GM18507 (cell line): Measurements from ENCODE around the gene ITGB8.
"Not testable (repeated sequence)": the region's sequence is repeated elsewhere in the genome, so short reads cannot be mapped to it uniquely, and the experiment has no call there.

ENCODE experiments used
- DNase-seq: peaks from one replicate; pipeline ENCODE4 v3.0.0; 2011; ENCODE audit warnings: low read depth; ENCODE audit not compliant: insufficient read length; ENCODE audit errors: extremely low spot score
- FAIRE-seq: peaks from 2 replicates; lab custom pipeline; 2011; peaks lifted over from hg19 to GRCh38; lab: Jason Lieb, UNC

ITGB8 gene

GRCh38 chr7:20359341-20359963 lies 28.8 kb downstream of the ITGB8 start:
- no peak for DNase-seq
- FAIRE-seq, result no peak

DNA sequence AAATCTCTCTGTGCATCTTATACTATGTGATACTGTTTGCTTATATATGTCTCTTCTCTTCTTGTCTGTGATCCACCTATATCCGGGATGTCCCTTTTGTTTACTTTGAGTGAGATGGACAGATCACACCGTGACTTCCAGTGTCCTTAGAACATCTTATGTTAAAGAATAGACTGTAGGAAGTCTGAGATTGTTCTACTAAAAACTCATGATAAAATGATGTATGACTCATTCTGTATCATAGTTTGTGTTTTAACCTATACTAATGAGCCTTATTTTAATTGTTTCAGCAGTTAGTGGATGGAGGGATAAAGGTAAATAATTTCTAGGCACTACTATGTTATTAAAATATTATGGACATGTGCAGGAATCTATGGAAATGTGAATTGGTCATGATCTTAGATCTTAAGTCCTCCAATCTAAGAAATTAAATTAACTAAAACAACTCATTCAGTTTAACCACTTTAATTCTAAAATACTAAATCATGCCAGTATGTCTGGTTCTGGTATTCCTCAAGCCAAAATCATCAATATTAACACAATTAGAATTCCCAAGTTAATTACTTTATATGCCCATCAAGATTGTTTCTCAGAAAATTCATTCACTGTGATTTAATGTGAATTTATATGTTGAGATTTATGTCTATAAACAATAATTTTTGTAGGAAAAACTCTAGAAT lies 32.0 kb downstream of the ITGB8 start:
- DNase-seq (no peak), FAIRE-seq (no peak)

DNA sequence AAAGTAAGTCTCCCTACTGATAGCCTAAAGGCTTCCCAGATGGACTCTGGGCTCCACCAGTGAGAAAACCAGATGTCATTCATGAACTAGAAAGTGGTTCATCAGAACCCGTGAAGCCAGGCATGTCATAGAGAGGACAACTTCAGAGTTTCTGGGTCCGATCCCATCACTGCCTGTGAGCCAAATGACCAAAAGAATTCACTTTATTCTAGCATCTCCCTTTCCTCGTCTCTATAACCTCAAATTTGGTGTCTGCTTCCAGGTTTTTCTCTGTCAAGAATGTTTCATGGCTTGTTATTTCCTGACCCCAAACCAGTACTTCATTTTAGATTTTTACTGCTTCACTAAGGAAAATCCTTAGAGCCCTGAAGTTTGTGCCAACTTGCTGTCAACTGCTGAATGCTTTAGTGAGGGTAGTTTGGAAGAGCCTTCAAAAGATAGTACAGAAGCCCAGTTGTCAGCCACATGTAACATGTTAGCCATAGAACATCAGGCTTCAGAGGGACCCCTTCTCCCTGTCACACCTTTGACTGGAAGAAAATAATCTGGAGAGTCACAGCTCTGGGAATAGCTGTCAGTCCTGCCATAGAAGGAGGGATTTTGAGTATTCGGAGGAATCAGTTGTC lies 34.0 kb downstream of the ITGB8 start:
- no peak for FAIRE-seq

DNA sequence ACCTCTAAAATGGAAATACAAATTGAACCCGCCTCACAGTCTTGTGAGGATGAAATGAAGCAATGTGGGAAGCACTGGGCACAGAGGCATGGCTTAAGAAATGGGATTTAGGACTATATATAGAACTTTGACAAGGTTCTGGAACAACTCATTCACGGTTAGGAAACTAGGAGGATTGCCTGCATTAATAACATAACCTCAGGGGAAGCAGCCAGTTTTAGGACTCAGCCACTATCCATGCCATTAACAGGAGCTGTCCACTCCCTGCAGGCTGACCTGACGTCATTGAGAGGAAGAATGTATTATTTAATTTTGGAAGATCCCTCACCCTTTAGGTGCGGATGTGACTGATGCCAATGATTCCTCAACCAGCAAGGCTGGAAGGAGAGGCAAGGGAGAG lies 34.8 kb downstream of the ITGB8 start:
- no peak for FAIRE-seq
- no peak for DNase-seq

More for the DNA sequence above, 34.0 kb downstream of the ITGB8 start:
- no peak for DNase-seq

- no peak for FAIRE-seq
These were observed 43.7 kb downstream of the ITGB8 start for GRCh38 chr7:20374399-20374798.

DNA sequence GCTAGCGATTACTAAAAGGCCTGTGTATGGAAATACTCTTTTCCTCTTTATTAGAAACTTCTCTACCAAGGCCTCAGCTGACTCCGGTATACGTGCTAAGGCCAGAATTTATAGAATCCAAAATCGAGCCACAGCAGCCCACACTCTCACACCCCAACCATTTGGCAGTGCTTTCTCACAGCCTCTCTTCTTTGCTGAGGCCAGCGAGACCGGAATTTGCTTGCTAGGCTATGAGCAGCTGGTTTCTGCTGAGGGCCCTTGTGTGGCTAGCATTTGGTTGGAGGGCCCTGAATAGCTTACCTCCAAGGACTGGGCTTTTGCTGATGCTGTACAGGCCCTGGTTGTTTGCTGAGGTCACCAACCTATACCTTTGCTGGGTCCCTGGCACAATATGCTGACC lies 46.1 kb downstream of the ITGB8 start:
- DNase-seq, result no peak
- FAIRE-seq, result no peak

More at GRCh38 chr7:20374399-20374798, 43.7 kb downstream of the ITGB8 start:
- DNase-seq, result no peak

DNA sequence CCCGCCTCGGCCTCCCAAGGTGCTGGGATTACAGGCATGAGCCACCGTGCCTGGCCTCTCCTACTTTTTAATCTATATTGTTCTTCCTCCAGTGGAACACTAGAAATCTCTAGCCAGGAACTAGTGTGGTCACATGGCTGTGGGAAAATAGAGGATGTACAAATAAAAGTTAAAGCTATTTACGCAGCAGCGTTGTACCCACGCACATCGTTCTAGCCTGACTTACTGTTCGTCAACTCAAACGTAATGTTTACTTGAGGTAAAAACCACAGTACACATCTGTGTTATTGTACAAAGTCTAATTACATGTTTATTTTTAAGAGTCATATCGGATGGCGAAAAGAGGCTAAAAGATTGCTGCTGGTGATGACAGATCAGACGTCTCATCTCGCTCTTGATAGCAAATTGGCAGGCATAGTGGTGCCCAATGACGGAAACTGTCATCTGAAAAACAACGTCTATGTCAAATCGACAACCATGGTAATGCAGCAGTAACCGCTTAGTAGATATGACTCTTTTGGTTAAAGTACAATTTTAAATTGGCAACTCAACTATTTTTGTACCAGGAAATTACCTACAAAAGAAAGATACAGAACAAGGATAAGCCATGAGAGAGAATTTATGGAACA lies 50.8 kb downstream of the ITGB8 start:
- DNase-seq (no peak), FAIRE-seq (no peak)

DNA sequence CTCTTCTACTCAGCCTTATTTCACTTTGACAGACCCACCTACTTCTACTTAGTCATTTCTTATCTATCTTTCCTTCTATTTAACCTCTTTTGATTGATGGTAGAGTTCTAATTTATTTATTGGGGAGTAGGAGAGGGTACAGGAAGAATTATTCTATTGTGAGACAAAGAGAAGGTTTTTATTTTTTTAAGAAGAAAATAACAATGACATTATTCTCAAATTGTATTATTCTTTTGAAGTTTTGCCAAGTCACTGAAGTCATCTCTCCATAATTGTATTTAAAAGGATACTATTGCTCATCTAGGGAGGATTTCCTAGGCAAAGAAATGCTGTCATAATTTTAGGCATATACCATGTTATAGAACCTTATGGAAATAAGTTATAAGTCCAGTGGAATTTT lies 52.7 kb downstream of the ITGB8 start:
- no peak for DNase-seq
- FAIRE-seq, result no peak

GRCh38 chr7:20385126-20385525 lies 54.4 kb downstream of the ITGB8 start:
- DNase-seq (no peak), FAIRE-seq (no peak)

DNA sequence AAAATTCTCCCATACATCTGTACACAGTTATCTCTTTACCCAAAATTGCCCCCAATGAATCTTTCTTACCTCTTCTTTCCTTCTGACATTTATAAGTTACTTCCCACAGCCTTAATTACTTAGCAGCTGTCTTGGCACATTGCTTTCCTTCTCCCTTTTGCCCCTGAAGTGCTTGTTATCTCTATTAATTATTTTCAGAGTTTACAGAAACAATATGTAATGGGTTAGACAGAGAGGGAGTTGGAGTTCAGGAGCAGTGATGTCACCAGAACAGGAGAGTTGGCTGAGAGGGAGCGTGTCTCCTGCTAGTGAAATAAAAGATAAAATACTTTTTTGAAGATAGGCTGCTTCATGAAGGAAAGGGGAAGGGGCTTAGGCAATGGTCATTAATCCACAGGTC lies 57.4 kb downstream of the ITGB8 start:
- FAIRE-seq (no peak), DNase-seq (no peak)

DNA sequence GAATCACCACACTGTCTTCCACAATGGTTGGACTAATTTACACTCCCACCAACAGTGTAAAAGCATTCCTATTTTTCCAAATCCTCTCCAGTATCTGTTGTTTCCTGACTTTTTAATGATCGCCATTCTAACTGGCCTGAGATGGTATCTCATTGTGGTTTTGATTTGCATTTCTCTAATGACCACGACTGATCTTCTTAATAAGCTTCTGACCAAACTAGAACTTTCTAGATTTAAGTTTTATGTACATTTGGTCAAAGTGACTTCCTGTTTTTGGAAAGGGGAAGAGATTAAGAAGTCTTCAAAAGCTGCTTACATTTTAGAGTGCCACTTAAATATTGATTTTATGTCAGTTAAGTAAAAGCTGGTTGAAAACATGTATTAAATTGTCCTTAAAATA lies 58.5 kb downstream of the ITGB8 start:
- DNase-seq, result not testable (repeated sequence)
- peak; percentile 51 for FAIRE-seq

GRCh38 chr7:20393021-20393610 lies 62.4 kb downstream of the ITGB8 start:
- FAIRE-seq (peak; percentile 63), DNase-seq (no peak)

DNA sequence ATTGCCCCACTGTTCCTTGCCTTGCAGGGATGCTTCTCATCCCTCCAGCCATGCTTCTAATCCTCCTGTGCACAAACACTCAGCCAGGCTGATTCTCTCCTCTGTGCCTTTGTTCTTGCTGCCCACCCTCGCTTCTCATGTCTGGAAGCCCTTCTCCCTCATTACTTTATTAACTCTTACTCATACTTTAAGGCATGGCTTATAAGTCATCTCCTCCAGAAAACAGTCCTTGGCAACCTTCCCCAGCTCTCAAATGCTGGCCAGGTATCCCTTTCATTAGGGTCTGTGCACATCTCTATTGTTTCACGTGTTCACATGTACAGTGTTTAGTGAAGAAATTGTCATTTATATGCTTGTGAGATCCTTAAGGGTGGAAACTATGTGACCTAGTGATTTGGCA lies 62.9 kb downstream of the ITGB8 start:
- FAIRE-seq (no peak), DNase-seq (no peak)

DNA sequence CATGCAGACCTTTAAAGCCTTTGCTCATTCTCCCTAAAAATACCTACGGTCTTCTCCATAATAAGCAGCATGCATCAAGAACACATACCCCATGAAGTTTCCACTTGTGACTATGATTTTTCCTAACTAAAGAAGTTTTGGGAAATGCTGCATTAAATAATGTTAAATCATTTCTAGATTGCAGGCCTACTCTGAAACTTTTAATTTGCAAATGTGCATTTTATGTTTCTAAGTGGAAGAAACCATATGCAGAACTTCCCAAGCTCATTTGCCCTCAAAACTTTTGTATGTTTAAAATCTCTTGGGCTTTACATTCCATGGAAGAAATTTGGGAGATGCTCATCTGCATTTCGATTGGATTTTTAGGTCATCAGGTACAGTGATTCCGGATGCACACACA lies 63.6 kb downstream of the ITGB8 start:
- DNase-seq (no peak), FAIRE-seq (no peak)

DNA sequence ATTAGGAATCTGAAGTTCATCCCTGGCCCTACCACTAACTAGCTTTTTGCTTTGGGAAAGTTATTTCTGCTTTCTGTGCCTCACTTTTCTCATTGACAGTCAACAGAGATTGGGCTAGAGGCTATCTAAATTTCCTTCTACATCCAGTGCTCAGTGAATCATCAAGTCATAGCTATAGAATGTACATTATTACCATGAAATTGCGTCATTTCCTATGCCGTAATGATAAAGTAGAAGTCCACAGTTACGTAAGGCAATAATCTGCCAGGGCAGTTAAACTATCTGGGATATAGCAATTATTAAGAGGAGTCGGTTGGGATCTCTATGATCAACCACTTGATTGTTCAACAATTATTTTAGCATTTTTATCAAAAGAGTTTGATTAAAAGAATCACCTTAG lies 64.4 kb downstream of the ITGB8 start:
- FAIRE-seq, result peak; percentile 24
- no peak for DNase-seq

DNA sequence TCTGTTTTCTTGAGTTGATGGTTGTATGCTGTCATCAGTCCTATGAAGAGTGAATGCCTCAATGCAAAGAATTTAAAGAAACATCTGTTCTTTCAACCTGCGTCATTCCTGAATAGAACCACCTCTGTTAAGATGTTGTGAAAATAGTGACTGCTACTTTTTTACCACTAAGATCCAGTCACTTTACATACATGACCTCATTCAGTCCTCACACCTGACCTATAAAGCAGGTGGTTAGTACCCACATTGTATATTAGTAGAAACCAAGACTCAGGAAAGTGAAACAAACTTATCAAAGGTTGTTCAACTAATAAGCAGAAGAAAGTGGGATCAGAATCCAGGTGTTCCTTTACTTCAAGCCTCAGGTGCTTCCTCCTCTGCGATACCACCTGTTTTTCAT lies 64.8 kb downstream of the ITGB8 start:
- FAIRE-seq (no peak), DNase-seq (no peak)

GRCh38 chr7:20399521-20399920 lies 68.8 kb downstream of the ITGB8 start:
- no peak for FAIRE-seq
- DNase-seq, result no peak

DNA sequence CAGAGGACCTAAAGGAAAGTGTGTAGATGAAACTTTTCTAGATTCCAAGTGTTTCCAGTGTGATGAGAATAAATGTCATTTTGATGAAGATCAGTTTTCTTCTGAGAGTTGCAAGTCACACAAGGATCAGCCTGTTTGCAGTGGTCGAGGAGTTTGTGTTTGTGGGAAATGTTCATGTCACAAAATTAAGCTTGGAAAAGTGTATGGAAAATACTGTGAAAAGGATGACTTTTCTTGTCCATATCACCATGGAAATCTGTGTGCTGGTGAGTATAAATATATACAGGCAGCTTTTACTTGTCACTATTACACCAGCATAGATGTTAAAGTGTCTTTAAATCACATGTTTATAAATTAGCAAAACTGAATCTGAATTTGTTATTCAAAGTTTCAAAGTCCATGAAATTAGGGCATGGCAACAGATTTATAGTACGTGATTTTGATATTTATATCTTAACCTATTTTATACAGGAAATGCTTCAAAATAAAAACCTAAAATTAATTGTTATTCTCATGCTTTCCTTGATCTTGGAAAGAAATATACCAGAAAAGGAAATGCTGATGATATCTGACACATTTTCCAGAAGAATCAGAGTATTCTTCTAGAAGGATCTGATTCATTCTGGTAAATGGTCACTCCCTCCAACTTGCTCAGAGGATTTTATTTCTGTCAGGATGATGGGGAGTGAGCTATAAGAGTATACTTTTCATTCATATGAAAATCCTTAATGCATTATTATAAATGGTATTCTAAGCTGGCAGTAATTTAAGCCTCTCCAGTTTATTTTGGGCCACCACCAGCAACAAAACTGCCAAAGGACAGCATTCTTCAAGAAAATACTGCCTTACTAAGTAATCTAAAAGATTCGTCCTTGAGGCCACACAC lies 71.4 kb downstream of the ITGB8 start:
- FAIRE-seq, result peak; percentile 26

GRCh38 chr7:20402747-20403230 lies 72.1 kb downstream of the ITGB8 start:
- no peak for FAIRE-seq

More for the DNA sequence above, 71.4 kb downstream of the ITGB8 start:
- no peak for DNase-seq

More at GRCh38 chr7:20402747-20403230, 72.1 kb downstream of the ITGB8 start:
- DNase-seq, result no peak
